ENCODE data around the gene NRCAM.
"Not testable (repeated sequence)": the region's sequence is repeated elsewhere in the genome, so short reads cannot be mapped to it uniquely, and the experiment has no call there.

NRCAM gene

GRCh38 chr7:108393097-108393496 is 63.1 kb downstream of the NRCAM start:
- not testable (repeated sequence) for DNase-seq

- DNase-seq = not testable (repeated sequence)
Measured at GRCh38 chr7:108387686-108388085, 68.5 kb downstream of the NRCAM start.

- peak; percentile 85 for DNase-seq
Measured at GRCh38 chr7:108385834-108386422, 70.3 kb downstream of the NRCAM start.

- DNase-seq = no peak
Measured at GRCh38 chr7:108384716-108385483, 71.3 kb downstream of the NRCAM start.

GRCh38 chr7:108382932-108383331 is 73.3 kb downstream of the NRCAM start:
- no peak for DNase-seq

- no peak for DNase-seq
Measured at GRCh38 chr7:108380517-108380916, 75.7 kb downstream of the NRCAM start.

- peak; percentile 29 for DNase-seq
Measured at GRCh38 chr7:108376206-108376605, 80.0 kb downstream of the NRCAM start.

- DNase-seq = no peak
Measured at GRCh38 chr7:108375668-108376067, 80.6 kb downstream of the NRCAM start.

- DNase-seq = no peak
Measured at GRCh38 chr7:108374899-108375298, 81.3 kb downstream of the NRCAM start.

GRCh38 chr7:108372618-108373017 is 83.6 kb downstream of the NRCAM start:
- no peak for DNase-seq

- DNase-seq = no peak
Measured at GRCh38 chr7:108370616-108371015, 85.6 kb downstream of the NRCAM start.

- DNase-seq = no peak
Measured at GRCh38 chr7:108368466-108368865, 87.8 kb downstream of the NRCAM start.

- no peak for DNase-seq
Measured at GRCh38 chr7:108367946-108368345, 88.3 kb downstream of the NRCAM start.

GRCh38 chr7:108367314-108367713 is 88.9 kb downstream of the NRCAM start:
- no peak for DNase-seq

- no peak for DNase-seq
Measured at GRCh38 chr7:108363659-108364058, 92.6 kb downstream of the NRCAM start.

- DNase-seq = no peak
Measured at GRCh38 chr7:108360058-108360800, 96.0 kb downstream of the NRCAM start.

- peak; percentile 73 for DNase-seq
Measured at GRCh38 chr7:108358553-108358952, 97.7 kb downstream of the NRCAM start.

GRCh38 chr7:108351729-108352131 is 104.5 kb downstream of the NRCAM start:
- no peak for DNase-seq

- DNase-seq = no peak
Measured at GRCh38 chr7:108348913-108349312, 107.3 kb downstream of the NRCAM start.

- no peak for DNase-seq
Measured at GRCh38 chr7:108347616-108348015, 108.6 kb downstream of the NRCAM start.

- no peak for DNase-seq
Measured at GRCh38 chr7:108345710-108346336, 110.4 kb downstream of the NRCAM start.

GRCh38 chr7:108340856-108341411 is 115.3 kb downstream of the NRCAM start:
- DNase-seq = no peak

- DNase-seq = not testable (repeated sequence)
Measured at GRCh38 chr7:108340406-108340805, 115.8 kb downstream of the NRCAM start.

Data from NCI-H2107 (cell line).